CD14-positive monocyte (primary cell): ENCODE data around the gene CYP27B1. TPM values are rescaled to one million over a fixed set of nuclear protein-coding genes. Genes with fewer than 3 reads are reported as not detected.
A peak's percentile ranks its signal among the peaks of the same experiment; 100 is the strongest.

ENCODE experiments used
- DNase-seq, 3 donors: peaks; one replicate each; pipeline ENCODE4 v3.0.0-alpha.2; 2011 to 2022
- H2AFZ ChIP-seq: 2 replicates; pipeline ENCODE4 v1.6.0; 2012; ENCODE audit warnings: mild to moderate bottlenecking, low read depth, low read length, inconsistent platforms; ENCODE audit not compliant: insufficient read depth, poor library complexity, severe bottlenecking
- H3K27ac ChIP-seq, 2 donors: 1 replicate in 1 of 2; 2 replicates in 1 of 2; pipeline ENCODE4 v1.5.1; 2012 to 2013; ENCODE audit warnings: low read length in 2 of 2, control low read depth in 1 of 2, inconsistent platforms in 1 of 2, low read depth in 1 of 2, mild to moderate bottlenecking in 1 of 2
- H3K27me3 ChIP-seq, 2 donors: one replicate each; pipeline versions ENCODE4 v1.6.0 to v1.6.1; 2011 to 2013; ENCODE audit warnings: low read length in 2 of 2; ENCODE audit not compliant: control insufficient read depth in 2 of 2, insufficient read depth in 2 of 2
- H3K36me3 ChIP-seq, 2 donors: replicated peaks in 1 of 2; 1 replicate in 1 of 2; 2 replicates in 1 of 2; pipeline versions ENCODE4 v1.5.1 to v1.6.1; 2012 to 2013; ENCODE audit warnings: low read length in 2 of 2, control low read depth in 1 of 2, inconsistent platforms in 1 of 2, mild to moderate bottlenecking in 1 of 2; ENCODE audit not compliant: insufficient read depth in 2 of 2, control insufficient read depth in 1 of 2
- H3K4me1 ChIP-seq, 2 donors: 1 replicate in 1 of 2; 2 replicates in 1 of 2; pipeline versions ENCODE4 v1.5.1 to v1.6.1; 2012 to 2013; ENCODE audit warnings: low read length in 2 of 2, control low read depth in 1 of 2, inconsistent platforms in 1 of 2, mild to moderate bottlenecking in 1 of 2, moderate library complexity in 1 of 2; ENCODE audit not compliant: insufficient read depth in 2 of 2, control insufficient read depth in 1 of 2
- H3K4me2 ChIP-seq: replicated peaks from 2 replicates; pipeline ENCODE3; 2012; ENCODE audit warnings: low read length, moderate library complexity, mild to moderate bottlenecking; ENCODE audit not compliant: poor library complexity, severe bottlenecking; ENCODE audit errors: extremely low read depth
- H3K4me3 ChIP-seq, 3 experiments: fragments of 200-600 bp in 1 of 3; sonication (generic) in 1 of 3; replicated peaks in 1 of 3; 1 replicate in 2 of 3; 2 replicates in 1 of 3; pipeline ENCODE4 v1.5.1; 2011 to 2013; ENCODE audit warnings: low read length in 3 of 3, mild to moderate bottlenecking in 3 of 3, control low read depth in 2 of 3, low read depth in 2 of 3, inconsistent platforms in 1 of 3, moderate library complexity in 1 of 3
- H3K79me2 ChIP-seq: 2 replicates; pipeline ENCODE4 v1.6.0; 2012; ENCODE audit warnings: mild to moderate bottlenecking, control low read depth, inconsistent platforms, low read length, moderate library complexity; ENCODE audit not compliant: insufficient read depth
- H3K9ac ChIP-seq: 2 replicates; pipeline ENCODE4 v1.6.0; 2017; ENCODE audit warnings: low read length, mild to moderate bottlenecking; ENCODE audit not compliant: insufficient read depth, poor library complexity, severe bottlenecking
- H3K9me3 ChIP-seq, 2 donors: replicated peaks in 1 of 2; 1 replicate in 1 of 2; 2 replicates in 1 of 2; pipeline versions ENCODE4 v1.5.1 to v1.6.1; 2012 to 2013; ENCODE audit warnings: low read length in 2 of 2, control low read depth in 1 of 2; ENCODE audit not compliant: control insufficient read depth in 1 of 2, insufficient read depth in 1 of 2
- H4K20me1 ChIP-seq: 2 replicates; pipeline ENCODE4 v1.6.0; 2012; ENCODE audit warnings: mild to moderate bottlenecking, low read length, control low read depth, moderate library complexity; ENCODE audit not compliant: insufficient read depth
- H3K27ac Mint-ChIP-seq, 7 donors: one replicate each; pipeline ENCODE4 v1.8.0; 2020; ENCODE audit warnings: mild to moderate bottlenecking in 7 of 7, mixed read lengths in 7 of 7, moderate library complexity in 6 of 7, inconsistent platforms in 2 of 7
- H3K27me3 Mint-ChIP-seq, 3 donors: one replicate each; pipeline ENCODE4 v1.8.0; 2021 to 2022; ENCODE audit warnings: low read depth in 3 of 3, mild to moderate bottlenecking in 3 of 3, mixed read lengths in 3 of 3, moderate library complexity in 3 of 3, inconsistent platforms in 1 of 3
- H3K36me3 Mint-ChIP-seq, 2 donors: one replicate each; pipeline ENCODE4 v1.8.0; 2020; ENCODE audit warnings: mixed read lengths in 2 of 2, inconsistent platforms in 1 of 2, mild to moderate bottlenecking in 1 of 2
- H3K4me1 Mint-ChIP-seq: one replicate; pipeline ENCODE4 v1.8.0; 2020; ENCODE audit warnings: mild to moderate bottlenecking, mixed read lengths
- H3K4me3 Mint-ChIP-seq, 2 donors: one replicate each; pipeline ENCODE4 v1.8.0; 2020; ENCODE audit warnings: mild to moderate bottlenecking in 2 of 2, mixed read lengths in 2 of 2, moderate library complexity in 1 of 2
- H3K9me3 Mint-ChIP-seq, 7 donors: one replicate each; pipeline ENCODE4 v1.8.0; 2020 to 2022; ENCODE audit warnings: mixed read lengths in 7 of 7, mild to moderate bottlenecking in 6 of 7, moderate library complexity in 6 of 7, inconsistent platforms in 2 of 7
- CTCF ChIP-seq: fragments of 200-600 bp; IDR thresholded peaks from one replicate; pipeline ENCODE4 v1.8.0; 2022; ENCODE audit warnings: antibody characterized with exemption, mild to moderate bottlenecking
- WGBS: methylation state at CpG from one replicate; pipeline ENCODE4 v1.1.5; 2013; ENCODE audit warnings: missing lambda C conversion rate; ENCODE audit not compliant: insufficient coverage; 5-methylcytosine and 5-hydroxymethylcytosine counted together
- intact Hi-C, 2 donors: fragments of 100-400 bp; cut with micrococcal nuclease; formaldehyde crosslinking; loops; one replicate each; pipeline versions ENCODE4 v1.15.0 to v1.15.1; 2023
- polyA plus RNA-seq, 3 donors: library from polyadenylated mRNA; depleted of rRNA in 1 of 3; unstranded in 2 of 3; stranded (reverse) in 1 of 3; fragments of 300-500 nt in 2 of 3; fragments of >200 nt in 1 of 3; fragmentation: Illumina TruSeq in 2 of 3; gene quantifications; 1 replicate in 2 of 3; 2 replicates in 1 of 3; pipeline ENCODE4 v1.2.3, GENCODE V29; 2012 to 2021

CYP27B1 gene
- polyA plus RNA-seq, 3 donors, result 0.81 TPM; not detected in 2

DNA sequence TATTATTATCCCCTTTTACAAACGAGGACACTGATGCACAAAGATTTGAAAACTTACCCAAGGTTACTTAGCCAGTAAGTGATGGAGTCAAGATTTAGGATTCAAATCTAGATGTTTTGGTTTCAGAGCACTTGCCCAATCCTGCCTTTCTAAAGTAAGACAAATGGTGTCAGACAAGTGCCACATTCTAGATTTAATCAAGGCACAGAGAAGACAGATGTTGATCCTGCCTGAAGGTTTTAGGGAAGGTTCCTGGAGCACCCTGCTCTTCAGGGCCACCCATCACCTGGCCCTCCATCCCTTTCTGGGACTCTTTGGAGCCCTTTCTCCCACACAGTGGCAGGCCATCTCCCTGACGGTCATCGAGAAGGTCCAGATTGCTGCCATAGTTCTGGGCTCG lies 9.1 kb downstream of the CYP27B1 start:
- 97% methylated on average over 3 of the region's 4 CpGs for WGBS
- Mint-ChIP-seq H3K27ac (no peak overlapping the region), H3K36me3 (peaks cover 5 to 15% of the 10 kb centered on the region in 2 donors), H3K4me3 (no peak overlapping the region), H3K9me3 (peaks cover 0 to 7% (median 0%) of the 10 kb centered on the region in 7 donors), H3K4me1 (peaks cover 30% of the 10 kb centered on the region), H3K27me3 (peaks cover 7 to 14% (median 7%) of the 10 kb centered on the region in 3 donors)
- Histone ChIP-seq H3K9ac (no peak overlapping the region), H3K36me3 (peaks cover 6 to 14% of the 10 kb centered on the region in 2 donors), H3K4me3 (no peak overlapping the region), H3K9me3 (no peaks in the 10 kb centered on the region), H3K4me2 (no peak overlapping the region), H3K79me2 (peaks cover 2% of the 10 kb centered on the region), H4K20me1 (no peaks in the 10 kb centered on the region), H3K27ac (no peak overlapping the region), H3K4me1 (peaks cover 25 to 27% of the 10 kb centered on the region in 2 donors), H2AFZ (no peak overlapping the region), H3K27me3 (peaks cover 0 to 9% of the 10 kb centered on the region in 2 donors)
- TF ChIP-seq CTCF, result no peak
- DNase-seq, result no peak
- intact Hi-C loops, result loop anchor here in 1 of 2 donors (10.0 kb wide), 1 partner anchor 213 kb away; the partner anchor contains the start of gene DCTN2

DNA sequence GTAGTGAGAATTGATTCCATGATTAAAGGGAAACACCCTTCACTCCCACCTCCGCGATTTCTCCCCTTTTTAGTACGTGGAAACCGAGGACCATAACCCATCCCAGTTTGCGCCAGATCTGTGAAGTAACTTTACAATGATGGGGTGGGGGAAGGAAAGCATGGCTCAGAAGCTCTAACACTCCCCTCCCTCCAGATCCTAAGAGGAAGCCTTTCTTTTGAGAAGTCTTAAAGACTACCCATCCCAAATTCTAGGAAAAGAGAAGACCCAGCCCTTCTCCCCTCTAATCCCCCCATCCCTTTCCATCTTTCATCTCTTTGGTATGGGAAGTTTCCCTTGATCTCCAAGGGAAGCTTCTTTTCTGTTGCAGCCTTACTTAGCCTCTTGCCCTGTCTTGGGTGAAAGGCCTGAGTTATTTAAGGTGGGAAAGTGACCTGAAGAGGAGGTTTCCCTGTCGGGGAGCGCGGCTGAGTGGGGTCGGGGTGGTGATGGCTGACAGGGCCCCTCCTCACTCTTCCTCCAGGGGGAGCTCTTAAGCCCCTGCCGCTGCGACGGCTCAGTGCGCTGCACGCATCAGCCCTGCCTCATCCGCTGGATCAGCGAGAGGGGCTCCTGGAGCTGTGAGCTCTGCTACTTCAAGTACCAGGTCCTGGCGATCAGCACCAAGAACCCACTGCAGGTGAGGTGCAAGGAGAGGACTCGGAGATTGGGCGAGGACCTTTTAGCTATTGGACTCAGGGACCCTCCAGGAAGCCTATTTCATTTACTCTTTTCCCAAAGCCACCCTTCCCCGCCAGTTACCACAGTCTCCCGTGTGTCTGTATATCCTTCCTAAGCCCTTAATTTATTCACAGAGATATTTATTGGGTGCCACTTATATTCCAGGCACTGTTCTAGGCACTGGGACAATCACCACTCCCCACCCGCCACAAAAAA lies 10.2 kb downstream of the CYP27B1 start:
- Histone ChIP-seq H3K9ac (no peak overlapping the region), H3K4me3 (peak overlapping the region; percentile 63 to 85 (median 82)), H3K9me3 (no peaks in the 10 kb centered on the region), H3K79me2 (peaks cover 10% of the 10 kb centered on the region), H4K20me1 (no peaks in the 10 kb centered on the region), H3K27ac (peak overlapping the region; percentile 35), H3K4me1 (peaks cover 32 to 37% of the 10 kb centered on the region in 2 donors), H3K27me3 (peaks cover 0 to 7% of the 10 kb centered on the region in 2 donors), H2AFZ (peak overlapping the region; percentile 77), H3K36me3 (peaks cover 6 to 14% of the 10 kb centered on the region in 2 donors), H3K4me2 (peak overlapping the region; percentile 94)
- H3K36me3 Mint-ChIP-seq, result peaks cover 5 to 15% of the 10 kb centered on the region in 2 donors
- peak; percentile 85 for TF ChIP-seq CTCF
- peak overlapping the region; percentile 85 to 89 for H3K4me3 Mint-ChIP-seq
- intact Hi-C loops, result loop anchor here in 1 of 2 donors (10.0 kb wide), 1 partner anchor 212 kb away; the partner anchor contains the start of gene DCTN2
- peaks cover 7 to 13% (median 7%) of the 10 kb centered on the region in 3 donors for H3K27me3 Mint-ChIP-seq
- H3K27ac Mint-ChIP-seq, result peak overlapping the region in 6 of 7 donors; percentile 44 to 83 (median 70)
- peaks cover 0 to 7% (median 0%) of the 10 kb centered on the region in 7 donors for H3K9me3 Mint-ChIP-seq
- 39% methylated on average over 5 of the region's 22 CpGs for WGBS
- peaks cover 35% of the 10 kb centered on the region for H3K4me1 Mint-ChIP-seq
- DNase-seq, result peak in 2 of 3 donors; percentile 58 to 63
